Hippocampal formation (tissue), 2 donors: Measurements from ENCODE around the gene MPZL3.
"Not testable (repeated sequence)": the region's sequence is repeated elsewhere in the genome, so short reads cannot be mapped to it uniquely, and the experiment has no call there.

Experiments used
- DNase-seq, 2 donors: peaks; one replicate each; lab custom pipeline; 2025; lab: John Stamatoyannopoulos, UW

The MPZL3 gene

DNA sequence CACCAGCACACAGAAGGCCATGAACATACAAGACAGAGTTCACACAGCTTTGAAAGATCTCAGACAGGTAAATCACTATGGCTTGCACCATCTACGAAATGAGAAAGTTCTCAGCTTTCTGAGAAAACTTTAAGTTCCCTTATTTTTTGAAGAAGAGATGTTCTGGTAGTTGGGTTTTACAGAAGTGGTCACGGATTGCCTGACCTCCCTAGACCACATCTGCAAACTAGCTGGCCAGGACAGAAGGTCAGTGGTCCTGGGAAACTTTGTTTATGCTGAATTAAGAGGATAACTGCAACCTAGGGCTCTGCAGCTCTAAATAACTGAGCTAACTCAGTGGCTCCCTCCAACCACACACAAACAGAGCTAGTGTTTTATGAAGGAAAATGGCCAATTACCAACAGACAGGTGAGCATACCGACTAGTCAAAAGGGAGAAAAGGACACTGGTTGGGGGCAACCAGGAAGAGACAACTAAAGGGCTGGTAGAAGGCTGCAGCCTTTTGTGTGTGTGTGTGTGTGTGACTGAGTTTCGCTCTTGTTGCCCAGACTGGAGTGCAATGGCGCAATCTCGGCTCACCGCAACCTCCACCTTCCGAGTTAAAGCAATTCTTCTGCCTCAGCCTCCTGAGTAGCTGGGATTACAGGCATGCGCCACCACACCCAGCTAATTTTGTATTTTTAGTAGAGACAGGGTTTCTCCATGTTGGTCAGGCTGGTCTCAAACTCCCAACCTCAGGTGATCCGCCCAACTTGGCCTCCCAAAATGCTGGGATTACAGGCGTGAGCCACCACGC lies 67.2 kb downstream of the MPZL3 start:
- DNase-seq = no peak

DNA sequence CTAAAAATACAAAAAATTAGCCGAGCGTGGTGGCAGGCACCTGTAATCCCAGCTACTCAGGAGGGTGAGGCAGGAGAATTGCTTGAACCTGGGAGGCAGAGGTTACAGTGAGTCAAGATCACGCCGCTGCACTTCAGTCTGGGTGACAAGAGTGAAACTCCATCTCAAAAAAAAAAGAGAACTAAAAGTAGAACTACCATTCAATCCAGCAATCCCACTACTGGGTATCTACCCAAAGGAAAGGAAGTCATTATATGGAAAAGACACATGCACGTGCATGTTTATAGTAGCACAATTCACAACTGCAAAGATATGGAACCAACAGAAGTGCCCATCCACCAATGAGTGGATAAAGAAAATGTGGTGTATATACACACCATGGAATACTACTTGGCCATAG lies 68.5 kb downstream of the MPZL3 start:
- not testable (repeated sequence) for DNase-seq

DNA sequence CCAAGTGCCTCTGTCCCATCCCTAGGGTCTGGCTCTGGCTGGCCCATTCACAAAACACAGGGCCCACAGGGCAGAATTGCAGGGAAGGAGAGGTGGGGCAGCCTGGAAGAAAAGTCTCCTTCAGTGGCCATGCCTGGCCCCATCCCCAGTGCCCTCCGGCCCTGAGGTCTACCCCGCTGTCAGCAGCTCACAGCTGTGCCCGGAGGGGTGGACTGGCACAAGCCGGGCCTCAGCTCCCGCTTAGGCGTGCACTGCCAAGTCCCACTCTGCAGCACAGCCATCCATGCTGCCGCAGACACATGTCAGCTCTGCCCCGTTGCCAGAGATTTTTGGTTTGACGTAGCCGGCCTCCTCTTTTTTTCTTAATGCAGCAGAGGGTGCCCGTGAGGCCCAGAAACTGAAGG lies 71.9 kb downstream of the MPZL3 start:
- DNase-seq = peak; percentile 89 to 96

DNA sequence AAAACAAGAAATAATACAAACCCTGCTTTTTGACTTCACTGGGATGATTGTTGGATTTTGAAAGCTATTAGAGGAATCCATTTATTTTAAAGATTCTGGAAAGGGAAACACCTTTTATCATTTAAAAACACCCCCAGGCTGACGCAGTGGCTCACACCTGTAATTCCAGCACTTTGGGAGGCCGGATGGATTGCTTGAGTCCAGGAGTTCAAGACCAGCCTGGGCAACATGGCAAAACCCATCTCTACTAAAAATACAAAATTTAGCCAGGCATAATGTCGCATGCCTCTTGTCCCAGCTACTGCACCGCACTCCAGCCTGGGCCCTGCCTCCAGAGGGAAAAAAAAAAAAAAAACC lies 75.4 kb downstream of the MPZL3 start:
- DNase-seq = no peak
